ENCODE measurements around the gene CNTNAP2.

GRCh38 chr7:147584771-147585193 lies 1468.2 kb downstream of the CNTNAP2 start:
- TF ChIP-seq GABPA (IDR thresholded peaks at IDR 0.05; ENCODE audit: borderline replicate concordance, insufficient read depth, low read length): no peak
- TF ChIP-seq JUN (IDR thresholded peaks at IDR 0.05; ENCODE audit: low read depth, low read length): no peak
- no peak for TF ChIP-seq MAFK (IDR thresholded peaks at IDR 0.05; ENCODE audit: low read depth, low read length)
- no peak for TF ChIP-seq EZH2 (IDR thresholded peaks at IDR 0.05; ENCODE audit: low read depth, low read length, severe bottlenecking)
- no peak for TF ChIP-seq CHD1 (IDR thresholded peaks at IDR 0.05; ENCODE audit: low read depth, low read length)
- no peak for TF ChIP-seq POLR2AphosphoS5 (IDR thresholded peaks at IDR 0.05; ENCODE audit: low read depth, low read length)
- no peak for TF ChIP-seq BACH1 (IDR thresholded peaks at IDR 0.05; ENCODE audit: low read length)
- TF ChIP-seq SP1 (IDR thresholded peaks at IDR 0.05; ENCODE audit: low read depth, low read length): no peak
- no peak for TF ChIP-seq POLR2A (IDR thresholded peaks at IDR 0.05; ENCODE audit: control extremely low read depth in 1 of 2, low read depth in 2 of 2, low read length in 2 of 2)
- no peak for TF ChIP-seq CTCF (IDR thresholded peaks at IDR 0.05; ENCODE audit: control extremely low read depth in 1 of 3, insufficient read depth in 1 of 3, low read depth in 1 of 3, low read length in 3 of 3)
- TF ChIP-seq RAD21 (IDR thresholded peaks at IDR 0.05 in 1 of 2, conservative IDR thresholded peaks at IDR 0.05 in 1 of 2; ENCODE audit: low read depth in 2 of 2, low read length in 2 of 2): no peak
- no peak for TF ChIP-seq SIRT6 (IDR thresholded peaks at IDR 0.05; ENCODE audit: low read length)
- no peak for TF ChIP-seq FOSL1 (IDR thresholded peaks at IDR 0.05; ENCODE audit: insufficient read depth, low read depth, low read length)
- peak; percentile 42; the same call in 1 of the 2 replicates for TF ChIP-seq MAX (IDR thresholded peaks at IDR 0.05)
